ENCODE data around the gene SREBF2. TPM values are rescaled to one million over a fixed set of nuclear protein-coding genes. Genes with fewer than 3 reads are reported as not detected.

SREBF2 gene
- total and polyA plus RNA-seq, 2 of the 8 experiments (the other 6 are each of a cell fraction or from before 2014, with no cell fraction given) = 125 to 144 TPM

- no peak overlapping the region for H2BK12ac ChIP-seq (ENCODE audit: low read depth, low read length)
- H2BK120ac ChIP-seq (replicated peaks; ENCODE audit: low read depth, low read length) = no peak overlapping the region
- H3K9me3 ChIP-seq (ENCODE audit: insufficient read depth in 2 of 2, low read depth in 1 of 2, low read length in 1 of 2) = no peaks in the 10 kb centered on the region
- H3K79me2 ChIP-seq (ENCODE audit: control insufficient read depth in 1 of 2, insufficient read depth in 2 of 2, low read length in 2 of 2) = no peaks in the 10 kb centered on the region
- no peak overlapping the region for H3K14ac ChIP-seq (ENCODE audit: insufficient read length)
- no peak overlapping the region for H2BK20ac ChIP-seq (ENCODE audit: low read length)
- no peak overlapping the region for H2BK5ac ChIP-seq (ENCODE audit: low read depth, low read length)
- WGBS, 2 experiments (ENCODE audit: extremely low coverage in 1 of 2, insufficient coverage in 1 of 2, insufficient read length in 1 of 2, insufficient replicate concordance in 2 of 2, low coverage in 1 of 2, low lambda C conversion rate in 2 of 2, missing lambda C conversion rate in 1 of 2) = 100% methylated on average over 1 of the region's 2 CpGs; no CpG with 5 or more reads in 1 of the 2 experiments
- peaks cover 10 to 27% (median 19%) of the 10 kb centered on the region in 4 experiments for H3K36me3 ChIP-seq (ENCODE audit: control insufficient read depth in 2 of 4, insufficient read depth in 4 of 4, low read length in 3 of 4)
- peaks cover 5% of the 10 kb centered on the region for H3K79me1 ChIP-seq (ENCODE audit: low read depth, low read length)
- no peak overlapping the region for H2AK5ac ChIP-seq (ENCODE audit: low read depth, low read length)
- H3K4me1 ChIP-seq (replicated peaks in 1 of 4; ENCODE audit: control insufficient read depth in 3 of 4, insufficient read depth in 4 of 4, low read length in 3 of 4) = peaks cover 0 to 2% (median 0%) of the 10 kb centered on the region in 4 experiments; a peak in 3 of 7 replicates
- no peak overlapping the region for H3K4ac ChIP-seq (replicated peaks; ENCODE audit: insufficient read length, low read depth, low read length)
- no peak overlapping the region for H3K18ac ChIP-seq (ENCODE audit: extremely low read depth, low read length)
- no peak overlapping the region for H2BK15ac ChIP-seq (ENCODE audit: low read length)
- CTCF ChIA-PET (ENCODE audit: partially characterized antibody) = interaction anchor here (0.6 to 6.3 kb wide), 5 partner anchors 10 to 47 kb away, joined by 3 to 77 read pairs (median 5); partner anchors contain the start of genes CENPM and TNFRSF13C
- no peak overlapping the region for H4K8ac ChIP-seq (ENCODE audit: extremely low read depth, insufficient read depth, low read length)
- no peak overlapping the region for H3K4me2 ChIP-seq (ENCODE audit: insufficient read depth in 1 of 2, low read depth in 2 of 2, low read length in 2 of 2)
- H3K23ac ChIP-seq (ENCODE audit: insufficient read length) = no peak overlapping the region
- H3K56ac ChIP-seq (replicated peaks; ENCODE audit: insufficient read length, low read depth, low read length) = no peak overlapping the region
- DNase-seq (ENCODE audit: low read depth in 1 of 2, low spot score in 2 of 2) (no peak), FAIRE-seq (no peak)
- H3K9ac ChIP-seq (replicated peaks in 1 of 4; ENCODE audit: extremely low read depth in 1 of 4, low read depth in 3 of 4, low read length in 3 of 4) = no peak overlapping the region
- H2AFZ ChIP-seq (ENCODE audit: low read length) = no peak overlapping the region
- H3K23me2 ChIP-seq (ENCODE audit: low read depth, low read length) = no peaks in the 10 kb centered on the region
- no peaks in the 10 kb centered on the region; a peak in 2 of 7 replicates for H3K27me3 ChIP-seq (replicated peaks in 1 of 4; ENCODE audit: control insufficient read depth in 3 of 4, extremely low read depth in 1 of 4, insufficient read depth in 3 of 4, low read length in 3 of 4)
- POLR2A ChIA-PET (ENCODE audit: partially characterized antibody) = interaction anchor here (0.8 to 3.0 kb wide), 4 partner anchors 10 to 14 kb away, joined by 3 to 17 read pairs (median 5); partner anchors contain the start of genes CENPM and TNFRSF13C
- no peak overlapping the region for H4K5ac ChIP-seq (ENCODE audit: insufficient read length, low read depth, low read length)
- no peak overlapping the region for H3K27ac ChIP-seq (ENCODE audit: low read depth, low read length)
- H3K4me3 ChIP-seq (ENCODE audit: extremely low read depth in 1 of 4, insufficient read depth in 2 of 4, low read depth in 3 of 4, low read length in 4 of 4) = no peak overlapping the region
- peaks cover 21 to 24% of the 10 kb centered on the region in 2 experiments for H4K20me1 ChIP-seq (replicated peaks in 1 of 2; ENCODE audit: control insufficient read depth in 1 of 2, insufficient read depth in 2 of 2, low read length in 2 of 2)
- no peak overlapping the region for H4K91ac ChIP-seq (replicated peaks; ENCODE audit: insufficient read length, low read length)
- TF ChIP-seq CTBP2 (IDR thresholded peaks at IDR 0.05; ENCODE audit: borderline replicate concordance, insufficient read depth, insufficient read length, low read length) (no peak), HDAC6 (IDR thresholded peaks at IDR 0.05; ENCODE audit: low read depth, low read length) (no peak), RAD21 (IDR thresholded peaks at IDR 0.05 in 1 of 2, conservative IDR thresholded peaks at IDR 0.05 in 1 of 2; ENCODE audit: low read depth in 2 of 2, low read length in 2 of 2) (no peak), POLR2A (IDR thresholded peaks at IDR 0.05; ENCODE audit: control extremely low read depth in 1 of 2, low read depth in 2 of 2, low read length in 2 of 2) (no peak), NANOG (IDR thresholded peaks at IDR 0.05; ENCODE audit: insufficient read depth, low read depth, low read length, poor library complexity, severe bottlenecking) (no peak), FOSL1 (IDR thresholded peaks at IDR 0.05; ENCODE audit: insufficient read depth, low read depth, low read length) (no peak), RFX5 (IDR thresholded peaks at IDR 0.05; ENCODE audit: borderline replicate concordance, low read depth, low read length) (no peak), TEAD4 (IDR thresholded peaks at IDR 0.05; ENCODE audit: low read depth, low read length) (no peak), YY1 (IDR thresholded peaks at IDR 0.05; ENCODE audit: low read depth, low read length) (no peak), SIN3A (conservative IDR thresholded peaks at IDR 0.05 in 1 of 2, IDR thresholded peaks at IDR 0.05 in 1 of 2; ENCODE audit: low read depth in 1 of 2, low read length in 2 of 2) (no peak), CEBPB (IDR thresholded peaks at IDR 0.05; ENCODE audit: low read depth, low read length) (no peak), SAP30 (IDR thresholded peaks at IDR 0.05; ENCODE audit: insufficient read depth, insufficient replicate concordance, low read length) (no peak), SIX5 (IDR thresholded peaks at IDR 0.05; ENCODE audit: low read depth, low read length) (no peak), NRF1 (IDR thresholded peaks at IDR 0.05; ENCODE audit: low read depth, low read length) (no peak), CHD1 (IDR thresholded peaks at IDR 0.05; ENCODE audit: low read depth, low read length) (no peak)
These were observed 103.9 kb downstream of the SREBF2 start for GRCh38 chr22:41936894-41937169.

Data from H1 (cell line).